Nephron (organoid): Measurements from ENCODE around the gene TEKT2.
A peak's percentile ranks its signal among the peaks of the same experiment; 100 is the strongest.

Experiments used
- H3K27ac Mint-ChIP-seq, 3 experiments: 2 replicates each; pipeline ENCODE4 v1.8.0; 2020; ENCODE audit warnings: mixed read lengths in 3 of 3, mild to moderate bottlenecking in 2 of 3, moderate library complexity in 1 of 3
- H3K27me3 Mint-ChIP-seq: 2 replicates; pipeline ENCODE4 v1.8.0; 2021; ENCODE audit warnings: low read depth, mild to moderate bottlenecking, moderate library complexity, mixed read lengths
- H3K36me3 Mint-ChIP-seq: 2 replicates; pipeline ENCODE4 v1.8.0; 2020; ENCODE audit warnings: low read depth, mixed read lengths
- H3K4me1 Mint-ChIP-seq: 2 replicates; pipeline ENCODE4 v1.8.0; 2020; ENCODE audit warnings: mixed read lengths
- H3K4me3 Mint-ChIP-seq, 3 experiments: 2 replicates each; pipeline ENCODE4 v1.8.0; 2020; ENCODE audit warnings: mild to moderate bottlenecking in 3 of 3, mixed read lengths in 3 of 3, moderate library complexity in 2 of 3
- H3K9me3 Mint-ChIP-seq: 2 replicates; pipeline ENCODE4 v1.8.0; 2020; ENCODE audit warnings: mixed read lengths
- TF ChIP-seq, protein P1 (sequence below), 3 experiments: fragments of 200-600 bp; sonication (generic); IDR thresholded peaks; one replicate each; pipeline ENCODE4 v1.5.0; 2021; ENCODE audit warnings: antibody characterized with exemption in 3 of 3; ENCODE audit not compliant: unreplicated experiment in 3 of 3

The TEKT2 gene

GRCh38 chr1:36095760-36096405 is 12.0 kb downstream of the TEKT2 start:
- H3K27ac Mint-ChIP-seq, result peak overlapping the region in 2 of 3 experiments; percentile 37 to 48
- peaks cover 5% of the 10 kb centered on the region for H3K4me1 Mint-ChIP-seq
- no peaks in the 10 kb centered on the region for H3K27me3 Mint-ChIP-seq
- TF ChIP-seq, protein P1, sequence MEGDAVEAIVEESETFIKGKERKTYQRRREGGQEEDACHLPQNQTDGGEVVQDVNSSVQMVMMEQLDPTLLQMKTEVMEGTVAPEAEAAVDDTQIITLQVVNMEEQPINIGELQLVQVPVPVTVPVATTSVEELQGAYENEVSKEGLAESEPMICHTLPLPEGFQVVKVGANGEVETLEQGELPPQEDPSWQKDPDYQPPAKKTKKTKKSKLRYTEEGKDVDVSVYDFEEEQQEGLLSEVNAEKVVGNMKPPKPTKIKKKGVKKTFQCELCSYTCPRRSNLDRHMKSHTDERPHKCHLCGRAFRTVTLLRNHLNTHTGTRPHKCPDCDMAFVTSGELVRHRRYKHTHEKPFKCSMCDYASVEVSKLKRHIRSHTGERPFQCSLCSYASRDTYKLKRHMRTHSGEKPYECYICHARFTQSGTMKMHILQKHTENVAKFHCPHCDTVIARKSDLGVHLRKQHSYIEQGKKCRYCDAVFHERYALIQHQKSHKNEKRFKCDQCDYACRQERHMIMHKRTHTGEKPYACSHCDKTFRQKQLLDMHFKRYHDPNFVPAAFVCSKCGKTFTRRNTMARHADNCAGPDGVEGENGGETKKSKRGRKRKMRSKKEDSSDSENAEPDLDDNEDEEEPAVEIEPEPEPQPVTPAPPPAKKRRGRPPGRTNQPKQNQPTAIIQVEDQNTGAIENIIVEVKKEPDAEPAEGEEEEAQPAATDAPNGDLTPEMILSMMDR (IDR thresholded peaks at IDR 0.05; ENCODE audit: unreplicated experiment in 3 of 3), result no peak
- no peak overlapping the region for H3K4me3 Mint-ChIP-seq
- H3K36me3 Mint-ChIP-seq, result peaks cover 24% of the 10 kb centered on the region
- no peaks in the 10 kb centered on the region for H3K9me3 Mint-ChIP-seq

GRCh38 chr1:36096500-36097432 is 12.9 kb downstream of the TEKT2 start:
- TF ChIP-seq, protein P1 (IDR thresholded peaks at IDR 0.05; ENCODE audit: unreplicated experiment in 3 of 3), result peak in 1 of 3 experiments; percentile 13
- no peaks in the 10 kb centered on the region for H3K9me3 Mint-ChIP-seq
- H3K4me1 Mint-ChIP-seq, result peaks cover 5% of the 10 kb centered on the region
- no peak overlapping the region for H3K4me3 Mint-ChIP-seq
- peaks cover 20% of the 10 kb centered on the region for H3K36me3 Mint-ChIP-seq
- H3K27me3 Mint-ChIP-seq, result no peaks in the 10 kb centered on the region
- H3K27ac Mint-ChIP-seq, result peak overlapping the region in 2 of 3 experiments; percentile 37 to 48

GRCh38 chr1:36097693-36098585 is 14.0 kb downstream of the TEKT2 start:
- TF ChIP-seq, protein P1 (IDR thresholded peaks at IDR 0.05; ENCODE audit: unreplicated experiment in 3 of 3), result no peak
- Mint-ChIP-seq H3K27ac (peak overlapping the region in 1 of 3 experiments; percentile 48), H3K4me3 (no peak overlapping the region), H3K9me3 (no peaks in the 10 kb centered on the region), H3K27me3 (no peaks in the 10 kb centered on the region), H3K36me3 (peaks cover 11% of the 10 kb centered on the region), H3K4me1 (peaks cover 5% of the 10 kb centered on the region)

- H3K9me3 Mint-ChIP-seq, result no peaks in the 10 kb centered on the region
- H3K27ac Mint-ChIP-seq, result no peak overlapping the region
- H3K4me3 Mint-ChIP-seq, result no peak overlapping the region
- H3K36me3 Mint-ChIP-seq, result peaks cover 5% of the 10 kb centered on the region
- TF ChIP-seq, protein P1 (IDR thresholded peaks at IDR 0.05; ENCODE audit: unreplicated experiment in 3 of 3), result no peak
- peaks cover 5% of the 10 kb centered on the region for H3K4me1 Mint-ChIP-seq
- no peaks in the 10 kb centered on the region for H3K27me3 Mint-ChIP-seq
Measured at GRCh38 chr1:36098650-36099365, 14.9 kb downstream of the TEKT2 start.

- Mint-ChIP-seq H3K27ac (peak overlapping the region in 2 of 3 experiments; percentile 33 to 44), H3K4me1 (peaks cover 5% of the 10 kb centered on the region), H3K4me3 (no peak overlapping the region), H3K27me3 (no peaks in the 10 kb centered on the region), H3K36me3 (no peaks in the 10 kb centered on the region), H3K9me3 (no peaks in the 10 kb centered on the region)
- TF ChIP-seq, protein P1 (IDR thresholded peaks at IDR 0.05; ENCODE audit: unreplicated experiment in 3 of 3), result peak; percentile 77 to 91 (median 91)
Measured at GRCh38 chr1:36099681-36100341, 15.9 kb downstream of the TEKT2 start.
